Midbrain (tissue), 1 donor: Measurements from ENCODE around the gene SEMA5A.
A peak's percentile ranks its signal among the peaks of the same experiment; 100 is the strongest.
"Not testable (repeated sequence)": the region's sequence is repeated elsewhere in the genome, so short reads cannot be mapped to it uniquely, and the experiment has no call there.

ENCODE experiments used
- DNase-seq: peaks from one replicate; lab custom pipeline; 2025; lab: John Stamatoyannopoulos, UW

The SEMA5A gene

DNA sequence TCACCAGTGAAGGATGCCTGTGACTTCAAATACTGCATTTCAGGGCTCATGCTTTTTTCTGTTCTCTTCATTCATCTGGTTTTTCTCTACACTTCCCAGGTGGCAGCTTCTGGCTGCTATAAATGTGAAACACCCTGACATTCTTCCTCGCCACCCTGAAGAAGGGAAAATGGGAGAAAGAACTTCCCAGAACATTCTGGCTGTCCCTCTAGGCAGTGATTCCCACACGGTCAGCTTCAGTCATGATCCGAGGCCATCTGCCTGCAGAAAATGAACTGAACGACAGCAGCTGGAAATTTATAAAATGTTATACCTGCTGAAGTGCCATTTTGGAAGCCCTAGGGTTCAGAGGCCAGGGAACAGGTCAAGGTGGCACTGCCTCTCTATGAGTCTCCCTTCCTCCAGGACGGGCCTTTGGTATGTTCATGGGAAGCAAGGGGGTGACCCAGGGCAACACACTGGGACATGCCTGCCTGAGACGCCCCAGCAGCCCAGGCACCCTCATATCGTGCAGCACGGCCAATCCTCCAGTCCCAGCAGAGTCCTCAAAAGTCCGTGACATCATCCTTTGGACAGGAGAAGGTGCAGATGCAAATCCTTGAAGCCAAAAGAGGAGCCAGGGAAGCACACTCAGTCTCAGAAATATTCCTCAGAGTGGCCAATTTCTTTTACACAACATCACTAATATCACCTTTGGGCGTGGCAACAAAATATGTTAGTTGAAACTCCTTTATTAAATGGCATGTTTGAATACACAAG lies 107.1 kb downstream of the SEMA5A start:
- no peak for DNase-seq

DNA sequence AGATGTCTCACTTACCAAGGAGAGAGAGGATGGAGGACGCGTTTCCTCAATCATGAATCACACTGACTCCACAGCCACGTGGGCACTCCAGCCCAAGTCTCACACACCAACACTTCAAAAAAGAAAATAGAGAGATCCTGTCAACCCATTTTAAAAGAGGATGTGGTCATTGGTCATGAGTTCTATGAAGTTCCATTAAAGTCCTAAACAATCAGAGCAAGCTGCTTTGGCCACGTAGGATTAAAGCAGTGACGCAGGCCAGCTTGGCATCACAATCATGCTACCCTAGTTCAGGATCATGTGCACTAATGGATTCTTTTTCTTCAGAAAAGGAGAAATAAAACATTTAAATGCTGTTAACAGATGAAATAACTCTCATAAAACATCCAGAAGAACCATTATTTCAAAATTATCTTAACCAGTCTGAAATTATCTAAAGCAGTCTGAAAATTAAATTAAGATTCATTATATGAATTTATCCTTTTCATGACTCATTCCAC lies 108.1 kb downstream of the SEMA5A start:
- DNase-seq = no peak

DNA sequence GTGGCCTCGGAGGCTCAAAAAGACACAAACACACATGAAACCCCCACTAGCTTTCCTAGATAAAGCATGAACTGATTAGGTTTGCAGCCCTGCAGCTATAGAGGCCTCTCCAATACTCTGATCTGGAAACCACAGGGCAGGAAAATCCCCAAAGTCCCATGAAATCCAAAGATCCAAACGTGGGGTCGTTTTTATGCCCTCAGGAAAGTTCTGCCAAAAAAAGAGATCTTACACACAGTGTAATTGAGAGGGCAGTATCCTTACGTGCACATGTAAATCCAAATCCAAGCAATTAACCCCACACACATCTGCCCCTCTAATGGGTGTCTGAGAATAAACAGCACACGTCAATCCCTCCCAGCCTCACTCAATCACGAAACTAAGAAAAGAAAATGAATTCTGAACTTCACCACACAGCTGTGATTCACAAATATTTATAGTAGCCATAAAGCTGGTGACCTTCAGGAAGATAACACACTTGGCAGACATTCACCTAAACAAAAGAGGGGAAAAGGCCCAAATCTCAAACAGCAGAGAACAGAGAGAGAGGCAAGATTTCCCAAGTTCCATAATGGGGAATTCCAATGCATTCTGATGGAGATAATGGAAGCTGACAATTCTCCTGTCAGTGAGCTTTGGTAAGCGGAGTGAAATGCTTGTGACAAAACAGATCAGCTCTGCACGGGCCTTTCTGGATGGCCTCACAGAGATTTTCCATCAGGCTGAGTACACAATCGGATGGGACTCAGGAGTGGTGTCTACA lies 114.2 kb downstream of the SEMA5A start:
- DNase-seq = no peak

DNA sequence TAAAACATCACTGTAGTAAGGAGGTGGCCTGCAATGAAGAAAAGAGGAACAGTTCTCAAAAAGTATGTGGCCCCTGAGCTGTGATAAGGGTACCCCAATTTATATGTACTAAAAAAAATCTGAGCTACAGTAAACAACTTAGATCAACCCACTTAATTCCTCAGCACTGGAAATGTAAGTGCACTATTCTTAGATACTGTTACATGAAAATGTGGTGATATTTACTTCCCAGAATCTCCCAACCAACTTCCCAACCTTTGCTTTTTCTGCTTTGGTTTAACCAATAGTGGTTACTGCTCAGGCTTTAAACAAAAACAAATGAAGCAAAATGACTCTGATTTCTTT lies 114.8 kb downstream of the SEMA5A start:
- no peak for DNase-seq

DNA sequence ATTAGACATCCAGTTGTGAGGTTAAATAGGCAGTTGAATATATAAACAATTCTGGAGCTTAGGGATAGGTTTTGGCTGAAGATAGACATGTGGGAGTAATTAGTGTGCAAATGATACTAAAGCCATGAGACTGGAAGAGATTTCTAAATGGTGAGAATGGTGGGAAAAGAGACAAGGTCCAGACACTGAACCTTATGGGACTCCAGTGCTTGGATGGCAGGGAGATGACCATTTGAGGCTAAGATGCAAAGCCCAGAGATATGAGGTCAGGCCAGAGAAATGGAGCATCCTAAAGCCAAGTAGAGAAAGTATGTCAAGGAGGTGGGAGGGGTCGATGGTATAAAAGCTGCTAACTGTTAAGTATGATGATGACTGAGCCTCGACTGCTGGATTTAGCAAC lies 115.6 kb downstream of the SEMA5A start:
- DNase-seq = no peak

DNA sequence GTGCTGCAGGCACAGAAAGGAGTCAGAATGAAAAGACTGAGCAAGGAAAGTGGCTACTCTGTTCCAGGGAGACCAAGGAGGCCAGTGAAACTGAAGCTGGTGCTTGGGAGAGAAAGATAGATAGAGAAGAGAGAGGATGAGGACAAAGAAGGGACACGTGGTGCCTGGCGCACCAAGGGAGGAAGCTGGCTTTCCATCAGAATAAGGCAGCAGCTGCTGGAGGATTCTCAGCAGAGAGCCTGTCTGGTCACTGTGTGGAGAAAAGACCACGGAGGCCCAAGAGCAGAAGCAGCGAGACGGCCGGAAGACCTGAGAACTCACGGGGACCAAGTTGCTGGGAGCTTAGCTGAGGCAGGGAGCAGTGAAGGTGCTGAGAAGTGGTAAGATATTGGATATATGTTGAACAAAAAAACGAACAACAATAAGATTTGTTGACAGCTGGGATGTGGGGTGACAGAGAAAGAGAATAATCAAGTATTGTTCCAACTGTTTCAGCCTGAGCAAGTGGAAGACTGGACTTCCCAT lies 116.1 kb downstream of the SEMA5A start:
- peak; percentile 23 for DNase-seq

- no peak for DNase-seq
These were observed 117.6 kb downstream of the SEMA5A start for GRCh38 chr5:9428272-9428671.

DNA sequence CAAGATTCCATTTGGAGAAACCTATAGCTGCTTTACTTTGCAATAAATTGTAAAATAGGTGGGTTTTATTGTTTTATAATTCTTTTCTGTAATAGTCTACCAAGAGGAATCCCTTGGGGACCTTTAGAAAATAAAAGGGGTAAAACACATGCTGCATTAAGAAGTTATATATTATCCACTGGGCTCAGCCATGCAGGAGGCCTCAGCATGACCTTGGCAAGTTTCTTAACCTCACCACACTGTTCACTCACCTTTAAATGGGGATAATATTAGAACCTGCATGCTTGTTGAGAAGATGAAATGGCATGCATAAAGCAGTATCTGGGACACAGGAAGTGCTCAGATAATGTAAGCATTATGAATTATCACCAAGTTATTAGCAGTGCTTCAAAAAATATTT lies 120.2 kb downstream of the SEMA5A start:
- no peak for DNase-seq

GRCh38 chr5:9423571-9423970 lies 122.3 kb downstream of the SEMA5A start:
- DNase-seq = no peak

DNA sequence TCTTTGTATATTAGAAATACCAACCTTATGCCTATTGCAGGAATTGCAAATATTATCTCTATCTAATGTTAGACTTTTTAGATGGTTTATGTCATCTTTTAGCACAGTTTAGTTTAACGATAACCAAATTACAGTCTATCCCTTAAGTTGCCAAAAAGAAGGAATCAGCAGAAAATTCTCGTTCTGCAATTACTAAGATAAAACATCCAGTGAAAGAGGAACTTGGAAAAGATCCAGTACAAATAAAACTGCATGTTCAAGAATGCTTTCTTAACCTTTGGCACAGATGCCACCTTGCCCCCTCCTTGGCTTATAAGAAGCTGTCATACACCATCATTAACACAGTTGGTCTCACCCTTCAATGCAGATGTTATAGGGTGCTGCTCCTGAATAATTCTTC lies 124.0 kb downstream of the SEMA5A start:
- no peak for DNase-seq

DNA sequence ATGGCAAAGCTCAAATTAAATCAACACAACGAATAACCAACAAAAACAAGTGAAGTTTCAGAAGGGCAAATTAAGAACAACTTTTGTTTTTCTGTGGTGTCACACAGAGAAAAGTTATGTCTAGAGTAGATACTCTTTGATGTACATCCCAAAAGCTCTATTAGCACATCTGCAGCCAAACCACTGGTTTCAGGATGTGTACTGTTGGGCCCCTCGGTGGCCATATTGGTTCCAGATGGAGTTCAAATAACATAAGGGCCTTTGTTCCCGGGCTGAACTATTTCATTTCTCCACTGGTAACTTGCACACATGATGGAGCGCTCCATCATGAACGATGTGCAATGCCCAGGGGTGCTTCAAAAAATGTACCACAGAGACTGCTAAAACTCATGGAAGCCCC lies 126.1 kb downstream of the SEMA5A start:
- no peak for DNase-seq

- DNase-seq = no peak
These were observed 130.3 kb downstream of the SEMA5A start for GRCh38 chr5:9415566-9415965.

- DNase-seq = no peak
These were observed 130.8 kb downstream of the SEMA5A start for GRCh38 chr5:9415091-9415490.

DNA sequence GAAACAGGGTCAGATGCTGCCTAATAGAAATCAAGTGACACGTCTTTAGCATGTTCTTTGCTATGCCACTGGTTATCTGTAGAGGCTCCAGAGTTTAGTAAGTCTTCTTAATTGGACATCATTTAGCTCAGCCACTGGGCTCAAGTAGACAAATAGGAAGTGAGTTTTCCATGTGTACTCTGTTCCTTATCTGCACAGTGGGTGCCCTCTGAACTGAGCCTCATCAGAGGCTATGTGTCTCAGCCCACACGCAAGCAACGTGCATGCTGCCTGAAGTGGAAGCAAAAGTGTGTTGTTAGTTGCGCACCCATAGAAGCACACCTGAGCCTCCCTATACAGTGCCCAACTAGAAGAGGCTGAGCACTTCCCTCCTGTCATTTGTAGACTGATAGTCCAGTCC lies 134.7 kb downstream of the SEMA5A start:
- no peak for DNase-seq

DNA sequence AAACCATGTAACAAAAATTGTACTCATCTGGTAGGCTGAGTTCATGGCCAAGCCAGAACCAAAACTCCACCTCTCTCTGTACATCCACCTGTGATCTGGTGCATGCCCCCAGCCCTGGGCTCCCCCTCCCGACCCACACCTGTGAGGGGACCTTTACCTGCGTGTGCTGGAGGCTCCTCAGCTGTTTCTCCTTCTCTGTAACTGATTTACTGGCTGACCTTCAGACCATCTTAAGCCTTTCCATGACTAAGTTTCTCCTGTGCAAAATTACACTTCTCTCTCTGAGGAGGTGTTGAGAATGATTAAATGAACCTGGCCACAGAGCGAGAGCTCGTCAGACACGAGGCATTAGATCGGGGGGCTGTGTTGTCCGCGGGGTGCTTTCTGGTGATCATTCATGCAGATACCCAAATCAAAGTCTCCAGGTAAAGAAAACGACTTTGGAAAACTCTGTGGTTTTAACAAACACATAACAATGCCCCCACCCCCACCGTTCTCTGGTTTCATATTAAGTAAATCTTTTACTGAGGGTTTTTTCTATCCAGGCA lies 136.4 kb downstream of the SEMA5A start:
- DNase-seq = no peak

DNA sequence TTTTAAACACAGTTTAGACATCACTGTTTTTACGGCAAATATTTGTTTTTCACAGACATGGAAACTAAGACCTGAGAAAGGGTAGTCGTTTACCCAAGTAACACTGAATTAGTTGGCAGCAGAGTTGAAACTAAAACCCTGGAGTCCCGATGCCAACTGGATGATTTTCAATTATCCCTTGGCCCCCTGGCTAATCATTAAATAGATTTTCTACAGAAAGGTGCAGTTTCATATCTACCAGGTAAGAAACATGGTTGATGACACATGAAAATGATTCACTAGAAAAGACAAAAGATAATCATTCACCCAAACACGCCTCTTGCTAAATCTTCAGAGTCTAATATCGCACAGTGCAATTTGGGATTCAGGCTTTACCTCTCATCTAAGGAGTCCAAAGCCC lies 136.9 kb downstream of the SEMA5A start:
- DNase-seq = no peak

DNA sequence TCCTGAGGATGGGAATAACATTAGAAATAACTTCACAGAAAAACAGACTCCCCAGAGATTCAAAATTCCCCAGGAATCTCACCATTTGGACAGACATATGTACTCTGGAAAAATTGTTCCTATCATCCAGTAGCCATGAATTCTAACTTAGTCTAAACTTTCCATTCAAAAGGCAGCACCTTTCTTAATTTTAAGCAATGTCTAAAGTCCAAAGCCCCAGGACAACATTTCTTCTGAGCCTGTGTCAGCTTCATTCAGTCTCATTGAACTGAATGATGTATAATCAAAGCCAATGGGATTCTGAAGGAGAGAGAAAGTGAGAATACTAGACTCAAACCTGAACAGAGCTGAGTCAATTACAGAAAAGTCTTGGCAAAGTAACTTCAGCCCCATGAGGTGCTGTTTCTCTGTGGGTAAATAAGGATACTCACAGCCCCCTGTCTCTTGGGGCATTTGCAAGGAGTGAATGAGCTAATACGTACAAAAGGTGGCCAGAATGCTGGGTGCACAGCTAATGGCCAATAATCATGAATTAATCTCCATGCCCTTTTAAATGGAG lies 140.6 kb downstream of the SEMA5A start:
- DNase-seq = no peak

- DNase-seq = no peak
These were observed 143.9 kb downstream of the SEMA5A start for GRCh38 chr5:9401786-9402472.

DNA sequence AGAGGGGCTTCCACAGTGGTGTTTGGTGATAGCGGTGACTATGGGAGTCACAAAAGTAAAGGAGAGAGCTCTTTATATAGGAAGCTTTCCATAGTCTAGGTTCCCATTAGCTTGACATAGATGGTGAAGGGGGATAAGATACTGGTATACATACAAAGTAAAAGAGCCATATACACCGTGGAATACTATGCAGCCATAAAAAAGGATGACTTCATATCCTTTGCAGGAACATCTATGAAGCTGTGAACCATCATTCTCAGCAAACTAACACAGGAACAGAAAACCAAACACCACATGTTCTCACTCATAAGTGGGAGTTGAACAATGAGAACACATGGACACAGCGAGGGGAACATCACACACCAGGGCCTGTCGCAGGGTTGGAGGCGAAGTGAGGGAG lies 146.1 kb downstream of the SEMA5A start:
- DNase-seq = not testable (repeated sequence)

DNA sequence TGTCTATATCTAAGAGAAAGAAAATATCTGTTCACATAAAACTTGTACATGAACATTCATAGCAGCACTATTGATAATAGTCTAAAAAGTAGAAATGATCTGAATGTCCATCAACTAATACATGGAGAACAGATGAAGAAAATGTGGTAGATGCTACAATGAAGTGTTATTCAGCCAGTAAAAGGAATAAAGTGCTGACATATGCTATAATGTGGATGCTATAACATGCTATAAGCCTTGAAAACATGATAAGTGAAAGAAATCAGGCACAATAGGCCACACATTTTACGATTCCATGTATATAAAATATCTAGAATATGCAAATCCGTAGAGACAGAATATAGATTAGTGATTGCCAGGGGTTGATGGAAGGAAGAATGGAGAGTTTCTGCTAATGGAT lies 146.8 kb downstream of the SEMA5A start:
- no peak for DNase-seq

DNA sequence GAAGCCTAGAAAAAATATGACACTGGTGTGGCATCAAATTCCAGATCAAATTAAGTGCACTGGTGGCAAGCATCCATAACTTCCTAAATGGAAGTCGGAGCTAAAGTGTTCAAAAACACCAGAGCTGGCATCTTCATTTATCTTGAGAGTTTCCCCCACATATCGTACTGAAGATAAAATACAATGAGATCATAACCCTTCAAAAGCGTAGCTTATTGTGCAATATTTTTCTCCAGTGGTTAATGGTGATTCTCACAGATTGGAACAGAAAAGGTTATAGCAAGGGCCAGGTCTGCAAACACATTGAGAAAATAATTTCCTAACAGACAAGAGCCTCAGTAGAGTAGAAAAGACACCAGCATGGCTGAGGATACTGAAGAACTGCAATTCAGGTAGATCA lies 147.6 kb downstream of the SEMA5A start:
- DNase-seq = no peak

GRCh38 chr5:9396285-9396770 lies 149.5 kb downstream of the SEMA5A start:
- no peak for DNase-seq
